Activated naive CD8-positive, alpha-beta T cell (primary cell): ENCODE data around the gene HLTF.

Experiments
- H3K27ac Mint-ChIP-seq: one replicate; pipeline ENCODE4 v1.8.0; 2021; ENCODE audit warnings: mixed read lengths
- H3K27me3 Mint-ChIP-seq: one replicate; pipeline ENCODE4 v1.8.0; 2021; ENCODE audit warnings: mixed read lengths
- H3K36me3 Mint-ChIP-seq: one replicate; pipeline ENCODE4 v1.8.0; 2021; ENCODE audit warnings: mixed read lengths
- H3K4me1 Mint-ChIP-seq: one replicate; pipeline ENCODE4 v1.8.0; 2021; ENCODE audit warnings: low read depth, mixed read lengths
- H3K4me3 Mint-ChIP-seq: one replicate; pipeline ENCODE4 v1.8.0; 2021; ENCODE audit warnings: mild to moderate bottlenecking, mixed read lengths
- H3K9me3 Mint-ChIP-seq: one replicate; pipeline ENCODE4 v1.8.0; 2021; ENCODE audit warnings: low read depth, mixed read lengths

HLTF gene

GRCh38 chr3:149016669-149017541 lies 69.4 kb downstream of the HLTF start:
- Mint-ChIP-seq H3K27ac (no peak overlapping the region), H3K36me3 (peaks cover 16% of the 10 kb centered on the region), H3K27me3 (no peaks in the 10 kb centered on the region), H3K9me3 (no peaks in the 10 kb centered on the region), H3K4me1 (peaks cover 4% of the 10 kb centered on the region), H3K4me3 (no peak overlapping the region)

GRCh38 chr3:149016242-149016641 lies 70.1 kb downstream of the HLTF start:
- Mint-ChIP-seq H3K27me3 (no peaks in the 10 kb centered on the region), H3K27ac (no peak overlapping the region), H3K36me3 (peaks cover 14% of the 10 kb centered on the region), H3K9me3 (no peaks in the 10 kb centered on the region), H3K4me3 (no peak overlapping the region), H3K4me1 (peaks cover 4% of the 10 kb centered on the region)

GRCh38 chr3:149015393-149015792 lies 70.9 kb downstream of the HLTF start:
- H3K36me3 Mint-ChIP-seq: peaks cover 21% of the 10 kb centered on the region
- H3K9me3 Mint-ChIP-seq: no peaks in the 10 kb centered on the region
- H3K4me1 Mint-ChIP-seq: no peaks in the 10 kb centered on the region
- no peak overlapping the region for H3K4me3 Mint-ChIP-seq
- H3K27me3 Mint-ChIP-seq: no peaks in the 10 kb centered on the region
- H3K27ac Mint-ChIP-seq: no peak overlapping the region

- Mint-ChIP-seq H3K36me3 (peaks cover 18% of the 10 kb centered on the region), H3K4me1 (peaks cover 5% of the 10 kb centered on the region), H3K27me3 (no peaks in the 10 kb centered on the region), H3K27ac (no peak overlapping the region), H3K9me3 (no peaks in the 10 kb centered on the region), H3K4me3 (no peak overlapping the region)
These were observed 72.6 kb downstream of the HLTF start for GRCh38 chr3:149013726-149014125.

GRCh38 chr3:149011676-149012075 lies 74.7 kb downstream of the HLTF start:
- peaks cover 7% of the 10 kb centered on the region for H3K4me1 Mint-ChIP-seq
- H3K27me3 Mint-ChIP-seq: no peaks in the 10 kb centered on the region
- no peaks in the 10 kb centered on the region for H3K9me3 Mint-ChIP-seq
- peaks cover 28% of the 10 kb centered on the region for H3K36me3 Mint-ChIP-seq
- H3K4me3 Mint-ChIP-seq: no peak overlapping the region
- no peak overlapping the region for H3K27ac Mint-ChIP-seq

GRCh38 chr3:149010966-149011365 lies 75.4 kb downstream of the HLTF start:
- Mint-ChIP-seq H3K9me3 (no peaks in the 10 kb centered on the region), H3K27me3 (no peaks in the 10 kb centered on the region), H3K36me3 (peaks cover 28% of the 10 kb centered on the region), H3K4me3 (no peak overlapping the region), H3K4me1 (peaks cover 7% of the 10 kb centered on the region), H3K27ac (no peak overlapping the region)

GRCh38 chr3:149010504-149010951 lies 75.8 kb downstream of the HLTF start:
- no peak overlapping the region for H3K27ac Mint-ChIP-seq

GRCh38 chr3:149009732-149010131 lies 76.6 kb downstream of the HLTF start:
- Mint-ChIP-seq H3K4me1 (peaks cover 7% of the 10 kb centered on the region), H3K9me3 (no peaks in the 10 kb centered on the region), H3K4me3 (no peak overlapping the region), H3K36me3 (peaks cover 27% of the 10 kb centered on the region), H3K27me3 (no peaks in the 10 kb centered on the region), H3K27ac (no peak overlapping the region)

More at GRCh38 chr3:149010504-149010951, 75.8 kb downstream of the HLTF start:
- H3K9me3 Mint-ChIP-seq: no peaks in the 10 kb centered on the region
- no peaks in the 10 kb centered on the region for H3K27me3 Mint-ChIP-seq
- H3K4me3 Mint-ChIP-seq: no peak overlapping the region
- H3K4me1 Mint-ChIP-seq: peaks cover 7% of the 10 kb centered on the region
- peaks cover 29% of the 10 kb centered on the region for H3K36me3 Mint-ChIP-seq

GRCh38 chr3:149007567-149008257 lies 78.6 kb downstream of the HLTF start:
- H3K4me3 Mint-ChIP-seq: no peak overlapping the region
- H3K9me3 Mint-ChIP-seq: no peaks in the 10 kb centered on the region
- peaks cover 7% of the 10 kb centered on the region for H3K4me1 Mint-ChIP-seq
- H3K36me3 Mint-ChIP-seq: peaks cover 22% of the 10 kb centered on the region
- H3K27me3 Mint-ChIP-seq: no peaks in the 10 kb centered on the region
- H3K27ac Mint-ChIP-seq: no peak overlapping the region

- Mint-ChIP-seq H3K4me3 (no peak overlapping the region), H3K4me1 (peaks cover 8% of the 10 kb centered on the region), H3K27ac (no peak overlapping the region), H3K36me3 (peaks cover 20% of the 10 kb centered on the region), H3K9me3 (no peaks in the 10 kb centered on the region), H3K27me3 (no peaks in the 10 kb centered on the region)
These were observed 80.9 kb downstream of the HLTF start for GRCh38 chr3:149005416-149005815.

- no peaks in the 10 kb centered on the region for H3K27me3 Mint-ChIP-seq
- peaks cover 7% of the 10 kb centered on the region for H3K4me1 Mint-ChIP-seq
- H3K4me3 Mint-ChIP-seq: no peak overlapping the region
- H3K27ac Mint-ChIP-seq: no peak overlapping the region
- peaks cover 22% of the 10 kb centered on the region for H3K36me3 Mint-ChIP-seq
- no peaks in the 10 kb centered on the region for H3K9me3 Mint-ChIP-seq
These were observed 81.7 kb downstream of the HLTF start for GRCh38 chr3:149004622-149005021.

GRCh38 chr3:149003653-149004305 lies 82.6 kb downstream of the HLTF start:
- Mint-ChIP-seq H3K27ac (no peak overlapping the region), H3K4me3 (no peak overlapping the region), H3K27me3 (no peaks in the 10 kb centered on the region), H3K36me3 (peaks cover 22% of the 10 kb centered on the region), H3K9me3 (no peaks in the 10 kb centered on the region), H3K4me1 (peaks cover 12% of the 10 kb centered on the region)

GRCh38 chr3:149001727-149002126 lies 84.6 kb downstream of the HLTF start:
- Mint-ChIP-seq H3K4me1 (peaks cover 16% of the 10 kb centered on the region), H3K27me3 (no peaks in the 10 kb centered on the region), H3K27ac (no peak overlapping the region), H3K4me3 (no peak overlapping the region), H3K9me3 (no peaks in the 10 kb centered on the region), H3K36me3 (peaks cover 12% of the 10 kb centered on the region)

- Mint-ChIP-seq H3K4me1 (peaks cover 16% of the 10 kb centered on the region), H3K4me3 (no peak overlapping the region), H3K27ac (no peak overlapping the region), H3K9me3 (no peaks in the 10 kb centered on the region), H3K27me3 (no peaks in the 10 kb centered on the region), H3K36me3 (peaks cover 7% of the 10 kb centered on the region)
These were observed 86.1 kb downstream of the HLTF start for GRCh38 chr3:149000206-149000745.

GRCh38 chr3:148999806-149000205 lies 86.5 kb downstream of the HLTF start:
- Mint-ChIP-seq H3K36me3 (peaks cover 7% of the 10 kb centered on the region), H3K27ac (no peak overlapping the region)

More at GRCh38 chr3:148999806-149000205, 86.5 kb downstream of the HLTF start:
- H3K4me3 Mint-ChIP-seq: no peak overlapping the region
- no peaks in the 10 kb centered on the region for H3K27me3 Mint-ChIP-seq
- H3K4me1 Mint-ChIP-seq: peaks cover 16% of the 10 kb centered on the region
- no peaks in the 10 kb centered on the region for H3K9me3 Mint-ChIP-seq
